Measurements from ENCODE around the gene TMEM132C.

GRCh38 chr12:128564956-128565355 lies 298.0 kb downstream of the TMEM132C start:
- TF ChIP-seq EZH2 (IDR thresholded peaks at IDR 0.05) (no peak), EZH2phosphoT487 (IDR thresholded peaks at IDR 0.05) (no peak)
